Neural cell (in vitro differentiated cells): ENCODE measurements around the gene ALX3.

ENCODE experiments used
- TAF1 ChIP-seq: IDR thresholded peaks from 2 replicates; pipeline ENCODE4 v1.6.1; 2012; ENCODE audit warnings: low read depth
- TF ChIP-seq, protein P1 (sequence below): fragments of 450-650 bp; IDR thresholded peaks from 2 replicates; pipeline ENCODE4 v1.5.1; 2014; ENCODE audit warnings: antibody characterized with exemption, mild to moderate bottlenecking, moderate library complexity; ENCODE audit not compliant: poor library complexity, severe bottlenecking

DNA sequence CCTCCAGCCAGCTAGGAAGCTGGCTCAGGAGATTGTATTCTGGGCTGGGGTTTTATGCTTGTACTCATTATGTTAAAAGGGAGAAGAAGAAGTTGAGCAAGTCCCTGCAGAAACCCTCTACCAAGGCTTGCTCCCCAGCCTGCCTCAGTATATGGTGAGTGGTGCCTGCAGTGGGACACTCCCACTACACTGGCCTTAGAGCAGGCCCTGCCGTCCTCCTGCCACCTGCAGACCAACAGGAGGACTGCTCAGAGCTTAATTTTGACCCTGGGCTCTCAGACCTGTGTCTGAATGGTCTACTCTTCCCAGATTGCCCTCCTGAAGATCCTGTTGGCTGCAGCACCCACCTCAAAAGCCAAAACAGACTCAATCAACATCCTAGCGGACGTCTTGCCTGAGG, 23.0 kb downstream of the ALX3 start:
- TF ChIP-seq TAF1 = no peak
- TF ChIP-seq, protein P1, sequence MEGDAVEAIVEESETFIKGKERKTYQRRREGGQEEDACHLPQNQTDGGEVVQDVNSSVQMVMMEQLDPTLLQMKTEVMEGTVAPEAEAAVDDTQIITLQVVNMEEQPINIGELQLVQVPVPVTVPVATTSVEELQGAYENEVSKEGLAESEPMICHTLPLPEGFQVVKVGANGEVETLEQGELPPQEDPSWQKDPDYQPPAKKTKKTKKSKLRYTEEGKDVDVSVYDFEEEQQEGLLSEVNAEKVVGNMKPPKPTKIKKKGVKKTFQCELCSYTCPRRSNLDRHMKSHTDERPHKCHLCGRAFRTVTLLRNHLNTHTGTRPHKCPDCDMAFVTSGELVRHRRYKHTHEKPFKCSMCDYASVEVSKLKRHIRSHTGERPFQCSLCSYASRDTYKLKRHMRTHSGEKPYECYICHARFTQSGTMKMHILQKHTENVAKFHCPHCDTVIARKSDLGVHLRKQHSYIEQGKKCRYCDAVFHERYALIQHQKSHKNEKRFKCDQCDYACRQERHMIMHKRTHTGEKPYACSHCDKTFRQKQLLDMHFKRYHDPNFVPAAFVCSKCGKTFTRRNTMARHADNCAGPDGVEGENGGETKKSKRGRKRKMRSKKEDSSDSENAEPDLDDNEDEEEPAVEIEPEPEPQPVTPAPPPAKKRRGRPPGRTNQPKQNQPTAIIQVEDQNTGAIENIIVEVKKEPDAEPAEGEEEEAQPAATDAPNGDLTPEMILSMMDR = no peak
